ENCODE data around the gene TNS4. TPM values are rescaled to one million over a fixed set of nuclear protein-coding genes. Genes with fewer than 3 reads are reported as not detected.

The TNS4 gene
- total and polyA plus RNA-seq, 9 of the 15 experiments (the other 6 are each of a cell fraction or from before 2014, with no cell fraction given) = 0.04 to 0.73 (median 0.24) TPM; not detected in 1

- TF ChIP-seq SAP30 (IDR thresholded peaks at IDR 0.05; ENCODE audit: borderline replicate concordance, insufficient read depth, low read depth, low read length, poor library complexity, severe bottlenecking) = peak; percentile 6
- no peak for TF ChIP-seq HDAC8 (tag; IDR thresholded peaks at IDR 0.05)
- no peak for TF ChIP-seq HES1 (IDR thresholded peaks at IDR 0.05; ENCODE audit: low read depth)
- TF ChIP-seq CHD1 (IDR thresholded peaks at IDR 0.05; ENCODE audit: low read length) = peak; percentile 7
- no peak for TF ChIP-seq ZNF253 (CRISPR knock-in tag; conservative IDR thresholded peaks at IDR 0.05)
- no peak for TF ChIP-seq ZNF639 (CRISPR knock-in tag; conservative IDR thresholded peaks at IDR 0.05 in 1 of 2, IDR thresholded peaks at IDR 0.05 in 1 of 2)
- TF ChIP-seq ZNF175 (CRISPR knock-in tag; IDR thresholded peaks at IDR 0.05; ENCODE audit: low read depth) = no peak
- TF ChIP-seq MCM5 (IDR thresholded peaks at IDR 0.05; ENCODE audit: low read depth) = no peak
- TF ChIP-seq KLF6 (CRISPR knock-in tag; IDR thresholded peaks at IDR 0.05; ENCODE audit: borderline replicate concordance) = no peak
- no peak for TF ChIP-seq TCF3 (CRISPR knock-in tag; IDR thresholded peaks at IDR 0.05)
- TF ChIP-seq RUNX1 (IDR thresholded peaks at IDR 0.05; ENCODE audit: low read depth) = no peak
- TF ChIP-seq MYBL2 (IDR thresholded peaks at IDR 0.05; ENCODE audit: low read depth) = no peak
- no peak for TF ChIP-seq MYBL2 (CRISPR knock-in tag; IDR thresholded peaks at IDR 0.05; ENCODE audit: borderline replicate concordance)
- no peak for TF ChIP-seq SIX5 (IDR thresholded peaks at IDR 0.05; ENCODE audit: borderline replicate concordance in 1 of 2, insufficient read depth in 1 of 2, low read depth in 1 of 2, low read length in 2 of 2)
- no peak for TF ChIP-seq PCBP2 (IDR thresholded peaks at IDR 0.05; ENCODE audit: low read depth, low read length, poor library complexity, severe bottlenecking)
- no peak for TF ChIP-seq DNMT1 (IDR thresholded peaks at IDR 0.05)
- TF ChIP-seq, protein P1, sequence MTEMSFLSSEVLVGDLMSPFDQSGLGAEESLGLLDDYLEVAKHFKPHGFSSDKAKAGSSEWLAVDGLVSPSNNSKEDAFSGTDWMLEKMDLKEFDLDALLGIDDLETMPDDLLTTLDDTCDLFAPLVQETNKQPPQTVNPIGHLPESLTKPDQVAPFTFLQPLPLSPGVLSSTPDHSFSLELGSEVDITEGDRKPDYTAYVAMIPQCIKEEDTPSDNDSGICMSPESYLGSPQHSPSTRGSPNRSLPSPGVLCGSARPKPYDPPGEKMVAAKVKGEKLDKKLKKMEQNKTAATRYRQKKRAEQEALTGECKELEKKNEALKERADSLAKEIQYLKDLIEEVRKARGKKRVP (CRISPR knock-in tag; IDR thresholded peaks at IDR 0.05) = no peak
- no peak for TF ChIP-seq KHSRP (IDR thresholded peaks at IDR 0.05)
- no peak for TF ChIP-seq MTA2 (IDR thresholded peaks at IDR 0.05; ENCODE audit: low read depth)
- TF ChIP-seq, protein P2, sequence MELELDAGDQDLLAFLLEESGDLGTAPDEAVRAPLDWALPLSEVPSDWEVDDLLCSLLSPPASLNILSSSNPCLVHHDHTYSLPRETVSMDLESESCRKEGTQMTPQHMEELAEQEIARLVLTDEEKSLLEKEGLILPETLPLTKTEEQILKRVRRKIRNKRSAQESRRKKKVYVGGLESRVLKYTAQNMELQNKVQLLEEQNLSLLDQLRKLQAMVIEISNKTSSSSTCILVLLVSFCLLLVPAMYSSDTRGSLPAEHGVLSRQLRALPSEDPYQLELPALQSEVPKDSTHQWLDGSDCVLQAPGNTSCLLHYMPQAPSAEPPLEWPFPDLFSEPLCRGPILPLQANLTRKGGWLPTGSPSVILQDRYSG (tag; conservative IDR thresholded peaks at IDR 0.05; ENCODE audit: low read depth) = no peak
- TF ChIP-seq KLF10 (CRISPR knock-in tag; IDR thresholded peaks at IDR 0.05) = no peak
- TF ChIP-seq ZBTB12 (CRISPR knock-in tag; IDR thresholded peaks at IDR 0.05) = no peak
- no peak; the same call in 1 of the 2 replicates for TF ChIP-seq CHCHD3 (CRISPR knock-in tag; IDR thresholded peaks at IDR 0.05)
Observed at GRCh38 chr17:40443196-40443987, 58.0 kb downstream of the TNS4 start, which contains the start of gene IGFBP4 (continued).

Measured in K562 (cell line).